RCC 7860 (cell line): ENCODE measurements around the gene FAXC.
"Not testable (repeated sequence)": the region's sequence is repeated elsewhere in the genome, so short reads cannot be mapped to it uniquely, and the experiment has no call there.

Experiments
- DNase-seq: peaks from one replicate; pipeline ENCODE4 v3.0.0-alpha.2; 2015; ENCODE audit warnings: low spot score
- FAIRE-seq: peaks from 2 replicates; lab custom pipeline; 2012; peaks lifted over from hg19 to GRCh38; lab: Jason Lieb, UNC

Gene FAXC

GRCh38 chr6:99289701-99290100 lies 59.8 kb downstream of the FAXC start:
- DNase-seq = no peak
- FAIRE-seq = no peak

DNA sequence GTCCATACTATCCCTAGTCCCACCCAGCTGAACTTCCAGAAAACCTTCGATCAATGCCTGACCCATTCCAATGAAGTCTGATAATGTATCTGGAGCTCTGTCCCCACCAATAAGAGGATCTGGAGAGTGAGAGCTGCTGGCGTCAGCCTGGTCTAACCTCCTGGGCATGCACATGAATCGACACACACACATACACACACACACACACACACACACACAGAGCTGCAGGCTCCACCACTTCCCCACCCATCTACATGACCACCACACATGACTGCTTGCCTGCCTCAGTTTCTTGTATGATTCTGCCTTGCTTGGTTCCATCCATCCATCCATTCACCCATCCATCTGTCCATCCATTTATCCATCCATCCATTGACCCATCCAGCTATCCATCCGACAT lies 60.8 kb downstream of the FAXC start:
- DNase-seq (no peak), FAIRE-seq (no peak)

- FAIRE-seq (no peak), DNase-seq (no peak)
These were observed 62.0 kb downstream of the FAXC start for GRCh38 chr6:99287523-99287922.

DNA sequence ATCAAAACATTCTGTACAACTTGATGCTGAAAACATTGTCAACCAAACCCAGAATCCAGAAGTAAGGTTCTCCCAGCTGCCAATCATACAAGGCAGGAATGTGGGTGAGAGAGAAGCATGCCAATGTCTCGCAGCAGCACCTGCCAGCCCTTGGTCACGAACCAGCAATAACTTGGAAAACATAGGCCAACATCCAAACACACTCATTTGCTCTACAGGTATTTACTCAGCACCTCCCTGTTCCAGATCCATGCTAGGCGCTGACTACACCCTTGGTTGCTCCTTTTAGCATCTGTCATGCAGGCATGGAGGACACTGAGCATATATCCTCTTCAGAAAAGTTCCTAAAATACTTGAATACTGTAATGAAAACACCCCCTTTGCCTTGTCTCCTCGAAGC lies 63.6 kb downstream of the FAXC start:
- no peak for FAIRE-seq
- no peak for DNase-seq

- FAIRE-seq (peak; percentile 78), DNase-seq (peak; percentile 18)
These were observed 66.9 kb downstream of the FAXC start for GRCh38 chr6:99282479-99283062.

DNA sequence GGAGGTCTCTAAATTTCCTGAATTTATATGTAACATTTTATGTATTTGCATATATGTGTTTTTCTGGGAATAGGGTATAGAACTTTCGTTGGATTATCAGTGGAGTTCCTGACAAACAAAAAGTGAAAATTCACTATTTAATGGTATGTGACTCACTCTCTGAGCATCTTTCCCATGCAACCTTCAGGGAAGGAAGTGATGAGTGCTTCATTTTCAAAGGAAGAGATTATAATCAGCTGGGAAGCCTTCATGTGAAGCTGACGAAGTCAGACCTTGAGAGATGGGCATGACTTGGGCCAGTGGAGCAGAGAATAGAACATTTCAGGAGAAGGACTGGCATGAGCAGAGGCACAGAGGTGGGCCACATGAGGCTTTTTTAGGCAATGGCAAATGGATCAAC lies 72.7 kb downstream of the FAXC start:
- no peak for FAIRE-seq
- peak; percentile 5 for DNase-seq

- FAIRE-seq (no peak), DNase-seq (no peak)
These were observed 78.6 kb downstream of the FAXC start for GRCh38 chr6:99270826-99271225.

DNA sequence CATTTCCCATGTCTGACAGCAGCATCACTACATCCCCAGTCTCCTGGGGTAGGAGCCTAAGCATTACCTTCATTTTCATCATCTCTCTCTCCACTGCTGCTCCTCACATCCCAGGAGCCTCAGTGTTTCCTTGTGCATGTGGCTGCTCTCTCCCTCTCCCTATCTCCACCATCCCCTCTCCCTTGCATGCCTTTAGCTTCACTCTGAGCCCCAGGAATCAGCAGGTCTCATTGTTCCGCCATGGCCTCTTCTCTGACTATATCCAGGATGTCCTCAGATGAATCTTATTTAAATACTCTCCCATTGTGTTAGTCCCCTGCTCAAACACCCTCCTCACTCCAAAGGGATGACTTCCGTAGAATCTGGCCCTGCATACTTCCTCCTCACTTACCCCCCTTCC lies 79.4 kb downstream of the FAXC start:
- no peak for DNase-seq
- no peak for FAIRE-seq

GRCh38 chr6:99269207-99269606 lies 80.3 kb downstream of the FAXC start:
- FAIRE-seq = no peak
- no peak for DNase-seq

DNA sequence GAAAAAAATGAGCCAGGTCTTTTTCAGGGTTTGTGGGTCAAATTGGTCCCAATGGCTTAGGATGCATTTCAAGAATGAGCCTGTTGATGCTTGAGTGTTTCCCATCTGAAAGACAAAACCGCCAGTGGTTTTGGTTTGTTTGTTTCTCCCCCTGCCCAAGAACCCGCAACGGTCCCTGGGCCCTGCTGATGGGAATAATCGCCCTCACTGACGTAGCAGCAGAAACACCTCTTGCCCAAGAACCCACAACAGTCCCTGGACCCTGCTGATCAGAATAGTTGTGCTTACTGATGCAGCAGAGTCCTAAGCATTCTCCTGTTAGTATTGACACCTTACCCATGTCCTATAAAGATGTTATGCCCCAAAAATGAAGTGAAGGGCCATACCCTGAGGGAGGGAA lies 82.5 kb downstream of the FAXC start:
- FAIRE-seq = not testable (repeated sequence)

GRCh38 chr6:99265447-99265846 lies 84.0 kb downstream of the FAXC start:
- DNase-seq, FAIRE-seq: not testable (repeated sequence)

More for the DNA sequence above, 82.5 kb downstream of the FAXC start:
- DNase-seq = not testable (repeated sequence)

GRCh38 chr6:99254616-99255550 lies 94.6 kb downstream of the FAXC start:
- FAIRE-seq = no peak
- DNase-seq = no peak

- no peak for DNase-seq
- no peak for FAIRE-seq
These were observed 96.2 kb downstream of the FAXC start for GRCh38 chr6:99253271-99253670.

GRCh38 chr6:99252421-99252820 lies 97.1 kb downstream of the FAXC start:
- no peak for FAIRE-seq
- no peak for DNase-seq

DNA sequence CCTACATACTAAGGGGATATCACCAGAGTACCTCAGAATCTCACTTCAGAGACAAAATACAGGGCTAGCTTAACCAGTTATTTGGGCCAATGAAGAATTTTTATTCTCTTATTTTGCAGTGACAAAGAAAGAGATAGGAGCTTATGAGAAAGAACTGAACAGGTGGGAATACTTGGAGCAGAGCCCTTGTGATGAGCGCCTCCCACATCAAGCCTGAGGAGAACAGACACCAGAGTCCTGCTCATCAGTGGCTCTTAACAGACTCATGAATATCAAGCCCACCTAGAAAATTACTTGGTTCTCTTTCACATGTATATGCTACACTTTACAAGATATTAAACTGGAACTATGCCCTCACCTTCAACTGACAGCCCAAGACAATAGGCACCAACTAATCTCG lies 99.0 kb downstream of the FAXC start:
- DNase-seq (no peak), FAIRE-seq (no peak)

GRCh38 chr6:99246602-99247001 lies 102.9 kb downstream of the FAXC start:
- no peak for FAIRE-seq
- DNase-seq = no peak

DNA sequence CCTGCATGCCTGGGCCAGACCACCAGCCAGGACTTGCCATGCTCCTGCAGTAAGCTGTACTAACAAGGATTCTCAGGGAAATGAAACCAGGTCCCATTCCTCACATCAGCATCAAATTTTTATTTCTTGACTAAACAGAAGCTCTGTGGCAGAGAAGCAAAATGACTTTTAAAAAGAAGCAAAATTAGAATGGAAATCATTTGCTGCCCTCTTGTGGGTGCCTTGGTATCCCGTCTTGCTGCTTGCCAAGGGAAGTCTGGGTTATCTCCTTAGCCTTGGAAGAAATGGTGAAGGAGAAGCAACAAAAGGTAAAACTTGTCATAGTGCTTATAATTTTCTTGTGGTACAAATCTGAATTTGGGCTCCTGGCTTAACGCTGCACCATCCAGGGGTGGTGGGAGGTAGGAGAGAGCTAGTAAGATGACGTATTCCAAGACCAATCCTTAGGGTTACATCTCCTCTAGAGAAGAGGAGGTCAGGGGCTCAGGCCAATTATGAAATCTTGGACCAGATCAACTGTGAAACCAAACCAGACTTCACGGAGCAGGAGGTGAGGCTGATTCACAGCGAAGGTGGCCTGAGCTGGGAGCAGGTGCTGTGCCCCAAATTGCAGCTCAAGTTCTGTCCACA lies 107.5 kb downstream of the FAXC start:
- FAIRE-seq = no peak
- DNase-seq = no peak

DNA sequence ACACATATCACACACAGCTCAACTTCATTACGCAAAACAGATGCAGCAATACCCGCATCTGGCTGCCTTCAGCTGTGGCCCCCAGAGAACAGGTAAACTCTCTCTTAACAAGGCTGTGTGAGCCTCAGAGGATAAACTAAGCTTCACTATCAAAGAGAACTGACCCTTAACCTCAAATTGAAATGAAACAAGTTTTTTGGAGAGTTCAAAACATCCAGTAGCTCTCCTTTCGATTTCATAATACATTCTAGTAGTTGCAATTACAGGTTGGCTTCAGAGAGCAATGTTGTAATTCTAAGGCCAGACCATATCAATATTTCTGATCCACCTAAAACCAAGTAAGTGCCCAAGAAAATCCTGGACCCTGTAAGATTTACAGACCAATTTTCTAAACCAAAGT lies 113.5 kb downstream of the FAXC start:
- FAIRE-seq (no peak), DNase-seq (no peak)

- FAIRE-seq = no peak
- DNase-seq = no peak
These were observed 116.3 kb downstream of the FAXC start for GRCh38 chr6:99233219-99233618.

- FAIRE-seq (no peak), DNase-seq (no peak)
These were observed 117.4 kb downstream of the FAXC start for GRCh38 chr6:99232056-99232455.

- DNase-seq = no peak
- FAIRE-seq = no peak
These were observed 124.3 kb downstream of the FAXC start for GRCh38 chr6:99225172-99225571.
